OCI-LY1 (cell line): ENCODE data around the gene FBXO46.

Source experiments
- CTCF ChIP-seq: fragments of 200-600 bp; sonication (generic), shearing (Covaris generic); IDR thresholded peaks from 2 replicates; pipeline ENCODE4 v1.5.1; 2017; ENCODE audit warnings: mild to moderate bottlenecking, antibody characterized with exemption, low read length, moderate library complexity, mixed read lengths
- EZH2 ChIP-seq: fragments of 200-600 bp; sonication (generic), shearing (Covaris generic); IDR thresholded peaks from 2 replicates; pipeline ENCODE4 v1.8.0; 2017; ENCODE audit warnings: borderline replicate concordance, mixed run types, mild to moderate bottlenecking, antibody characterized with exemption, low read length, moderate library complexity, mixed read lengths

GRCh38 chr19:45660636-45661035, 70.1 kb downstream of the FBXO46 start:
- TF ChIP-seq CTCF (no peak), EZH2 (no peak)
